SJCRH30 (cell line): Measurements from ENCODE around the gene SPATA25. TPM values are rescaled to one million over a fixed set of nuclear protein-coding genes. Genes with fewer than 3 reads are reported as not detected.
A peak's percentile ranks its signal among the peaks of the same experiment; 100 is the strongest.
"Not testable (repeated sequence)": the region's sequence is repeated elsewhere in the genome, so short reads cannot be mapped to it uniquely, and the experiment has no call there.

Experiments
- DNase-seq, 2 experiments: peaks; one replicate each; pipeline ENCODE4 v3.0.0-alpha.2; 2015 to 2020
- H3K27ac ChIP-seq: fragments of 250-450 bp; sonication (Bioruptor Pico); 2 replicates; pipeline ENCODE4 v1.5.1; 2020; ENCODE audit warnings: mild to moderate bottlenecking, moderate library complexity
- H3K27me3 ChIP-seq: fragments of 250-450 bp; sonication (Bioruptor Pico); 2 replicates; pipeline ENCODE4 v1.5.1; 2020; ENCODE audit warnings: mild to moderate bottlenecking, moderate library complexity
- H3K36me3 ChIP-seq: fragments of 250-450 bp; sonication (Bioruptor Pico); 2 replicates; pipeline ENCODE4 v1.5.1; 2020; ENCODE audit warnings: mild to moderate bottlenecking, moderate library complexity
- H3K4me1 ChIP-seq: fragments of 250-450 bp; sonication (Bioruptor Pico); 2 replicates; pipeline ENCODE4 v1.5.1; 2020; ENCODE audit warnings: mild to moderate bottlenecking, moderate library complexity
- H3K4me3 ChIP-seq: fragments of 250-450 bp; sonication (Bioruptor Pico); 2 replicates; pipeline ENCODE4 v1.5.1; 2020; ENCODE audit warnings: mild to moderate bottlenecking, moderate library complexity
- H3K9me3 ChIP-seq: fragments of 250-450 bp; sonication (Bioruptor Pico); replicated peaks from 2 replicates; pipeline ENCODE4 v1.5.1; 2020; ENCODE audit warnings: mild to moderate bottlenecking, moderate library complexity
- total RNA-seq: library from RNA; depleted of rRNA; stranded (reverse); fragments of >200 nt; shearing (Covaris generic); gene quantifications from 2 replicates; pipeline ENCODE4 v1.2.3, GENCODE V29; 2014

Gene SPATA25
- total RNA-seq, 1 experiment from 2014 or later: 2.8 TPM

- Histone ChIP-seq H3K36me3 (peaks cover 25% of the 10 kb centered on the region), H3K27me3 (no peaks in the 10 kb centered on the region), H3K9me3 (no peaks in the 10 kb centered on the region), H3K27ac (peak overlapping the region; percentile 84; the same call in 1 of the 2 replicates), H3K4me1 (peaks cover 35% of the 10 kb centered on the region), H3K4me3 (peak overlapping the region; percentile 89)
- DNase-seq: peak in 1 of 2 experiments; percentile 22
These were observed 4.8 kb upstream of the SPATA25 start for GRCh38 chr20:45892049-45892825.

GRCh38 chr20:45890985-45891983 is 3.9 kb upstream of the SPATA25 start, which contains the start of the genes CTSA and NEURL2:
Gene CTSA (plus strand): TSS chr20:45891335. CDS start chr20:45891569, 234 bp downstream.
Gene NEURL2 (minus strand): TSS chr20:45891208. CDS start chr20:45890991, 217 bp downstream.
- Histone ChIP-seq H3K9me3 (no peaks in the 10 kb centered on the region), H3K4me3 (peak within 1 kb of the TSS; percentile 89), H3K36me3 (peaks cover 18% of the 10 kb centered on the region), H3K27me3 (no peaks in the 10 kb centered on the region), H3K27ac (peak within 1 kb of the TSS; percentile 84), H3K4me1 (peaks cover 35% of the 10 kb centered on the region)
- DNase-seq: peak; percentile 98 to 99

- H3K4me3 ChIP-seq: peak overlapping the region; percentile 89
- no peaks in the 10 kb centered on the region for H3K9me3 ChIP-seq
- H3K36me3 ChIP-seq: peaks cover 10% of the 10 kb centered on the region
- H3K27ac ChIP-seq: peak overlapping the region; percentile 84
- peak; percentile 82 to 84 for DNase-seq
- no peaks in the 10 kb centered on the region for H3K27me3 ChIP-seq
- H3K4me1 ChIP-seq: peaks cover 34% of the 10 kb centered on the region
These were observed 2.9 kb upstream of the SPATA25 start for GRCh38 chr20:45890077-45890984.

GRCh38 chr20:45888681-45889080 is 1.3 kb upstream of the SPATA25 start:
- H3K4me1 ChIP-seq: peaks cover 24% of the 10 kb centered on the region
- DNase-seq: no peak

GRCh38 chr20:45886590-45887345 is 654 bp downstream of the SPATA25 start:
- H3K27ac ChIP-seq: no peak overlapping the region
- H3K36me3 ChIP-seq: peaks cover 17% of the 10 kb centered on the region
- no peaks in the 10 kb centered on the region for H3K27me3 ChIP-seq
- H3K9me3 ChIP-seq: no peaks in the 10 kb centered on the region
- H3K4me3 ChIP-seq: no peak overlapping the region
- no peak for DNase-seq
- peaks cover 10% of the 10 kb centered on the region for H3K4me1 ChIP-seq

More at GRCh38 chr20:45888681-45889080, 1.3 kb upstream of the SPATA25 start:
- H3K9me3 ChIP-seq: no peaks in the 10 kb centered on the region
- peaks cover 8% of the 10 kb centered on the region; the same call in 1 of the 2 replicates for H3K36me3 ChIP-seq
- H3K27ac ChIP-seq: no peak overlapping the region
- H3K27me3 ChIP-seq: no peaks in the 10 kb centered on the region
- H3K4me3 ChIP-seq: no peak overlapping the region

- H3K9me3 ChIP-seq: no peaks in the 10 kb centered on the region
- peaks cover 9% of the 10 kb centered on the region for H3K4me1 ChIP-seq
- H3K27me3 ChIP-seq: no peaks in the 10 kb centered on the region
- no peak overlapping the region for H3K4me3 ChIP-seq
- no peak for DNase-seq
- peaks cover 17% of the 10 kb centered on the region for H3K36me3 ChIP-seq
- no peak overlapping the region for H3K27ac ChIP-seq
These were observed 4.3 kb downstream of the SPATA25 start for GRCh38 chr20:45883100-45883469.

- Histone ChIP-seq H3K27ac (no peak overlapping the region), H3K4me3 (no peak overlapping the region), H3K27me3 (no peaks in the 10 kb centered on the region), H3K9me3 (no peaks in the 10 kb centered on the region), H3K36me3 (peaks cover 15% of the 10 kb centered on the region), H3K4me1 (peaks cover 9% of the 10 kb centered on the region)
- no peak for DNase-seq
These were observed 4.8 kb downstream of the SPATA25 start for GRCh38 chr20:45882469-45883099.

GRCh38 chr20:45880988-45881788 is 6.2 kb downstream of the SPATA25 start, which contains the start of gene ZSWIM1:
Gene ZSWIM1 (plus strand): TSS chr20:45881227. CDS start chr20:45882593, 1,366 bp downstream.
- Histone ChIP-seq H3K9me3 (no peaks in the 10 kb centered on the region), H3K36me3 (peaks cover 13% of the 10 kb centered on the region)

GRCh38 chr20:45878076-45878761 is 9.2 kb downstream of the SPATA25 start:
- Histone ChIP-seq H3K4me3 (no peak overlapping the region), H3K9me3 (no peaks in the 10 kb centered on the region), H3K27ac (no peak overlapping the region), H3K4me1 (no peaks in the 10 kb centered on the region; the same call in 1 of the 2 replicates), H3K27me3 (no peaks in the 10 kb centered on the region), H3K36me3 (peaks cover 4% of the 10 kb centered on the region)
- DNase-seq: no peak

More at GRCh38 chr20:45880988-45881788, 6.2 kb downstream of the SPATA25 start, which contains the start of gene ZSWIM1:
- Histone ChIP-seq H3K27me3 (no peaks in the 10 kb centered on the region), H3K4me1 (peaks cover 9% of the 10 kb centered on the region), H3K4me3 (peak within 1 kb of the TSS; percentile 68), H3K27ac (peak within 1 kb of the TSS; percentile 43)
- DNase-seq: peak; percentile 100

- Histone ChIP-seq H3K4me3 (no peak overlapping the region), H3K36me3 (no peaks in the 10 kb centered on the region), H3K4me1 (no peaks in the 10 kb centered on the region), H3K9me3 (no peaks in the 10 kb centered on the region), H3K27me3 (no peaks in the 10 kb centered on the region), H3K27ac (no peak overlapping the region)
- DNase-seq: no peak
These were observed 12.8 kb downstream of the SPATA25 start for GRCh38 chr20:45874576-45874975.

GRCh38 chr20:45874104-45874481 is 13.3 kb downstream of the SPATA25 start:
- H3K27ac ChIP-seq, DNase-seq, H3K36me3 ChIP-seq, H3K4me3 ChIP-seq, H3K27me3 ChIP-seq, H3K4me1 ChIP-seq, H3K9me3 ChIP-seq: not testable (repeated sequence)
